ENCODE measurements around the gene CDH13. TPM values are rescaled to one million over a fixed set of nuclear protein-coding genes. Genes with fewer than 3 reads are reported as not detected.

CDH13 gene
- total and polyA plus RNA-seq, 2 of the 8 experiments (the other 6 are each of a cell fraction or from before 2014, with no cell fraction given) = 2.3 to 2.4 TPM

DNA sequence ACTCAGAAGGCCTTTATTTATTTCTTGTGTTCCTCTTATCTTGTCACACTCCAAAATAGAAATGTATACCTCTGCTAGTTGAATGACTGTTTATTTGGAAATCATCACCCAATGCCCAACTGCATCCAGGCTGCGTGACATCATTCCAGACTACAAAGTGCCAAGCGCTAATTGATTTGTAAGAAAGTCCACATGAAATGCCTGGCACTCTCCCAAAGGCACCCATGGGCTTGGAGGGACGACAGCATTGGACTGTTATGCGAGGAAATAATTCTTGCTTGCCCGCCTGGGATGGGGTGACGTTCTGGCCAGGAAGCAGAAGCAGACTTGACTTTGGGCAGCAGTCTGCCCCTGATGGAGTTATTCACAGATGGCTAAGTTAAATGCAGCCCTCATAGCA is 165.9 kb downstream of the CDH13 start:
- no peak overlapping the region for H3K9ac ChIP-seq (replicated peaks in 1 of 4; ENCODE audit: extremely low read depth in 1 of 4, low read depth in 3 of 4, low read length in 3 of 4)
- no peak overlapping the region for H4K91ac ChIP-seq (replicated peaks; ENCODE audit: insufficient read length, low read length)
- H3K79me2 ChIP-seq (ENCODE audit: control insufficient read depth in 1 of 2, insufficient read depth in 2 of 2, low read length in 2 of 2) = no peaks in the 10 kb centered on the region
- no peaks in the 10 kb centered on the region for H3K27me3 ChIP-seq (replicated peaks in 1 of 4; ENCODE audit: control insufficient read depth in 3 of 4, extremely low read depth in 1 of 4, insufficient read depth in 3 of 4, low read length in 3 of 4)
- no peak overlapping the region for H2BK15ac ChIP-seq (ENCODE audit: low read length)
- H4K8ac ChIP-seq (ENCODE audit: extremely low read depth, insufficient read depth, low read length) = no peak overlapping the region
- H2BK5ac ChIP-seq (ENCODE audit: low read depth, low read length) = no peak overlapping the region
- H3K23me2 ChIP-seq (ENCODE audit: low read depth, low read length) = no peaks in the 10 kb centered on the region
- H3K9me3 ChIP-seq (ENCODE audit: insufficient read depth in 2 of 2, low read depth in 1 of 2, low read length in 1 of 2) = no peaks in the 10 kb centered on the region; a peak in 1 of 4 replicates
- H3K56ac ChIP-seq (replicated peaks; ENCODE audit: insufficient read length, low read depth, low read length) = no peak overlapping the region
- no peak overlapping the region for H3K27ac ChIP-seq (ENCODE audit: low read depth, low read length)
- no peak overlapping the region for H2AFZ ChIP-seq (ENCODE audit: low read length)
- CTCF ChIA-PET (ENCODE audit: partially characterized antibody) = no interaction called here
- H4K20me1 ChIP-seq (replicated peaks in 1 of 2; ENCODE audit: control insufficient read depth in 1 of 2, insufficient read depth in 2 of 2, low read length in 2 of 2) = no peaks in the 10 kb centered on the region
- H3K36me3 ChIP-seq (ENCODE audit: control insufficient read depth in 2 of 4, insufficient read depth in 4 of 4, low read length in 3 of 4) = no peaks in the 10 kb centered on the region
- H2BK120ac ChIP-seq (replicated peaks; ENCODE audit: low read depth, low read length) = no peak overlapping the region
- H3K4ac ChIP-seq (replicated peaks; ENCODE audit: insufficient read length, low read depth, low read length) = no peak overlapping the region
- DNase-seq (ENCODE audit: low read depth in 1 of 2, low spot score in 2 of 2) (no peak), FAIRE-seq (no peak)
- H4K5ac ChIP-seq (ENCODE audit: insufficient read length, low read depth, low read length) = no peak overlapping the region
- no peak overlapping the region for H3K14ac ChIP-seq (ENCODE audit: insufficient read length)
- no peak overlapping the region for H2BK12ac ChIP-seq (ENCODE audit: low read depth, low read length)
- no peak overlapping the region for H3K4me2 ChIP-seq (ENCODE audit: insufficient read depth in 1 of 2, low read depth in 2 of 2, low read length in 2 of 2)
- no peak overlapping the region for H2AK5ac ChIP-seq (ENCODE audit: low read depth, low read length)
- no peak overlapping the region for H2BK20ac ChIP-seq (ENCODE audit: low read length)
- H3K4me3 ChIP-seq (ENCODE audit: extremely low read depth in 1 of 4, insufficient read depth in 2 of 4, low read depth in 3 of 4, low read length in 4 of 4) = no peak overlapping the region
- peaks cover 0 to 5% (median 1%) of the 10 kb centered on the region in 4 experiments; a peak in 4 of 7 replicates for H3K4me1 ChIP-seq (replicated peaks in 1 of 4; ENCODE audit: control insufficient read depth in 3 of 4, insufficient read depth in 4 of 4, low read length in 3 of 4)
- POLR2A ChIA-PET (ENCODE audit: partially characterized antibody) = no interaction called here
- no peak overlapping the region for H3K18ac ChIP-seq (ENCODE audit: extremely low read depth, low read length)
- WGBS, 2 experiments (ENCODE audit: extremely low coverage in 1 of 2, insufficient coverage in 1 of 2, insufficient read length in 1 of 2, insufficient replicate concordance in 2 of 2, low coverage in 1 of 2, low lambda C conversion rate in 2 of 2, missing lambda C conversion rate in 1 of 2) = 90% methylated on average over 6 of the region's 6 CpGs; no CpG with 5 or more reads in 1 of the 2 experiments
- no peaks in the 10 kb centered on the region for H3K79me1 ChIP-seq (ENCODE audit: low read depth, low read length)
- no peak overlapping the region for H3K23ac ChIP-seq (ENCODE audit: insufficient read length)
- TF ChIP-seq TAF7 (optimal IDR thresholded peaks at IDR 0.05; ENCODE audit: borderline replicate concordance, low read depth, low read length) (no peak), POLR2A (IDR thresholded peaks at IDR 0.05; ENCODE audit: control extremely low read depth in 1 of 2, low read depth in 2 of 2, low read length in 2 of 2) (no peak), RBBP5 (IDR thresholded peaks at IDR 0.05; ENCODE audit: borderline replicate concordance, low read depth, low read length) (no peak), KDM1A (IDR thresholded peaks at IDR 0.05; ENCODE audit: borderline replicate concordance, low read length) (no peak), POU5F1 (IDR thresholded peaks at IDR 0.05; ENCODE audit: low read depth, low read length) (no peak), JUND (IDR thresholded peaks at IDR 0.05; ENCODE audit: low read length) (no peak), BACH1 (IDR thresholded peaks at IDR 0.05; ENCODE audit: low read length) (no peak), BCL11A (IDR thresholded peaks at IDR 0.05; ENCODE audit: low read depth in 2 of 2, low read length in 2 of 2) (no peak), CTBP2 (IDR thresholded peaks at IDR 0.05; ENCODE audit: borderline replicate concordance, insufficient read depth, insufficient read length, low read length) (no peak), CBX8 (IDR thresholded peaks at IDR 0.05; ENCODE audit: borderline replicate concordance, low read depth, low read length) (no peak), SP4 (IDR thresholded peaks at IDR 0.05; ENCODE audit: low read length) (no peak), GABPA (IDR thresholded peaks at IDR 0.05; ENCODE audit: borderline replicate concordance, insufficient read depth, low read length) (no peak), POLR2AphosphoS5 (IDR thresholded peaks at IDR 0.05; ENCODE audit: low read depth, low read length) (no peak), TEAD4 (IDR thresholded peaks at IDR 0.05; ENCODE audit: low read depth, low read length) (no peak)
- TF ChIP-seq, protein P1, sequence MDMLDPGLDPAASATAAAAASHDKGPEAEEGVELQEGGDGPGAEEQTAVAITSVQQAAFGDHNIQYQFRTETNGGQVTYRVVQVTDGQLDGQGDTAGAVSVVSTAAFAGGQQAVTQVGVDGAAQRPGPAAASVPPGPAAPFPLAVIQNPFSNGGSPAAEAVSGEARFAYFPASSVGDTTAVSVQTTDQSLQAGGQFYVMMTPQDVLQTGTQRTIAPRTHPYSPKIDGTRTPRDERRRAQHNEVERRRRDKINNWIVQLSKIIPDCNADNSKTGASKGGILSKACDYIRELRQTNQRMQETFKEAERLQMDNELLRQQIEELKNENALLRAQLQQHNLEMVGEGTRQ (IDR thresholded peaks at IDR 0.05; ENCODE audit: low read length) = no peak
